HG02870 (cell line): ENCODE results near the gene IFT74.

Experiments
- ATAC-seq: cut with Tn5 transposase; IDR thresholded peaks from one replicate; pipeline ENCODE4 v1.9.1; 2021; ENCODE audit warnings: mild to moderate bottlenecking, moderate library complexity; ENCODE audit not compliant: unreplicated experiment

IFT74 gene

GRCh38 chr9:26955921-26956859 lies at the start of gene IFT74:
Gene IFT74 (plus strand): TSS chr9:26956412. CDS start chr9:26961968, 5,556 bp downstream.
- ATAC-seq: peak; percentile 99

- ATAC-seq: no peak
These were observed 43.0 kb upstream of the IFT74 start for GRCh38 chr9:26913138-26913668.

- ATAC-seq: no peak
These were observed 36.5 kb upstream of the IFT74 start for GRCh38 chr9:26919698-26920097.

GRCh38 chr9:26925609-26926008 lies 30.6 kb upstream of the IFT74 start:
- ATAC-seq: no peak

- ATAC-seq: no peak
These were observed 27.2 kb upstream of the IFT74 start for GRCh38 chr9:26928902-26929495.

GRCh38 chr9:26935847-26936246 lies 20.4 kb upstream of the IFT74 start:
- ATAC-seq: no peak

GRCh38 chr9:26937816-26938371 lies 18.3 kb upstream of the IFT74 start:
- ATAC-seq: no peak

- no peak for ATAC-seq
These were observed 16.1 kb upstream of the IFT74 start for GRCh38 chr9:26939955-26940711.

- no peak for ATAC-seq
These were observed 15.4 kb upstream of the IFT74 start for GRCh38 chr9:26940779-26941178.

- no peak for ATAC-seq
These were observed 10.6 kb upstream of the IFT74 start for GRCh38 chr9:26945591-26945990.

- peak; percentile 99 for ATAC-seq
These were observed 9.2 kb upstream of the IFT74 start, which contains the start of gene PLAA for GRCh38 chr9:26946753-26947727. Gene PLAA (minus strand): TSS chr9:26947242. CDS start chr9:26947045, 197 bp downstream.

- ATAC-seq: no peak
These were observed 8.5 kb upstream of the IFT74 start for GRCh38 chr9:26947736-26948135.

GRCh38 chr9:26949637-26950069 lies 6.6 kb upstream of the IFT74 start:
- no peak for ATAC-seq

GRCh38 chr9:26950521-26950920 lies 5.7 kb upstream of the IFT74 start:
- no peak for ATAC-seq

- no peak for ATAC-seq
These were observed 4.4 kb upstream of the IFT74 start for GRCh38 chr9:26951794-26952193.

GRCh38 chr9:26954050-26954508 lies 2.1 kb upstream of the IFT74 start:
- no peak for ATAC-seq

GRCh38 chr9:26955222-26955903 lies 849 bp upstream of the IFT74 start:
- no peak for ATAC-seq

- no peak for ATAC-seq
These were observed 635 bp downstream of the IFT74 start for GRCh38 chr9:26956860-26957233.

- no peak for ATAC-seq
These were observed 15.5 kb downstream of the IFT74 start for GRCh38 chr9:26971721-26972120.
